GM21786 (cell line): ENCODE data around the gene TTC13.

Source experiments
- ATAC-seq: cut with Tn5 transposase; IDR thresholded peaks from one replicate; pipeline ENCODE4 v1.9.1; 2021; ENCODE audit not compliant: unreplicated experiment

TTC13 gene

GRCh38 chr1:230948903-230949302, 29.8 kb downstream of the TTC13 start:
- ATAC-seq = no peak

GRCh38 chr1:230948301-230948700, 30.4 kb downstream of the TTC13 start:
- no peak for ATAC-seq

GRCh38 chr1:230943048-230943593, 35.5 kb downstream of the TTC13 start:
- no peak for ATAC-seq

GRCh38 chr1:230940848-230941247, 37.8 kb downstream of the TTC13 start:
- no peak for ATAC-seq

- no peak for ATAC-seq
Observed at GRCh38 chr1:230939806-230940489, 38.7 kb downstream of the TTC13 start.

GRCh38 chr1:230938924-230939368, 39.7 kb downstream of the TTC13 start:
- no peak for ATAC-seq

GRCh38 chr1:230937371-230937770, 41.3 kb downstream of the TTC13 start:
- ATAC-seq = no peak

GRCh38 chr1:230936475-230936874, 42.2 kb downstream of the TTC13 start:
- no peak for ATAC-seq

GRCh38 chr1:230935852-230936251, 42.8 kb downstream of the TTC13 start:
- no peak for ATAC-seq

GRCh38 chr1:230930986-230931385, 47.7 kb downstream of the TTC13 start:
- ATAC-seq = no peak

- no peak for ATAC-seq
Observed at GRCh38 chr1:230926182-230926581, 52.5 kb downstream of the TTC13 start.

GRCh38 chr1:230925608-230926007, 53.1 kb downstream of the TTC13 start:
- ATAC-seq = no peak

GRCh38 chr1:230923176-230923575, 55.5 kb downstream of the TTC13 start:
- no peak for ATAC-seq

- no peak for ATAC-seq
Observed at GRCh38 chr1:230922620-230923019, 56.0 kb downstream of the TTC13 start.

GRCh38 chr1:230919207-230919606, 59.5 kb downstream of the TTC13 start:
- no peak for ATAC-seq

- peak; percentile 76 for ATAC-seq
Observed at GRCh38 chr1:230917284-230918135, 61.2 kb downstream of the TTC13 start.

- ATAC-seq = no peak
Observed at GRCh38 chr1:230916587-230917283, 61.9 kb downstream of the TTC13 start.

GRCh38 chr1:230915078-230915477, 63.6 kb downstream of the TTC13 start:
- no peak for ATAC-seq

- ATAC-seq = no peak
Observed at GRCh38 chr1:230913496-230913895, 65.2 kb downstream of the TTC13 start.

- no peak for ATAC-seq
Observed at GRCh38 chr1:230910755-230911117, 67.9 kb downstream of the TTC13 start.

GRCh38 chr1:230909974-230910754, 68.5 kb downstream of the TTC13 start:
- no peak for ATAC-seq
